Left kidney (tissue), 2 donors: Measurements from ENCODE around the gene FATE1. TPM values are rescaled to one million over a fixed set of nuclear protein-coding genes. Genes with fewer than 3 reads are reported as not detected.

ENCODE experiments used
- DNase-seq: peaks from one replicate; pipeline ENCODE4 v3.0.0-alpha.2; 2013
- polyA plus RNA-seq: library from polyadenylated mRNA; unstranded; fragments of 120-200 nt; gene quantifications from one replicate; pipeline ENCODE4 v1.2.1, GENCODE V29; 2013; ENCODE audit not compliant: insufficient read length

Gene FATE1
- polyA plus RNA-seq, 1 donor = not detected

DNA sequence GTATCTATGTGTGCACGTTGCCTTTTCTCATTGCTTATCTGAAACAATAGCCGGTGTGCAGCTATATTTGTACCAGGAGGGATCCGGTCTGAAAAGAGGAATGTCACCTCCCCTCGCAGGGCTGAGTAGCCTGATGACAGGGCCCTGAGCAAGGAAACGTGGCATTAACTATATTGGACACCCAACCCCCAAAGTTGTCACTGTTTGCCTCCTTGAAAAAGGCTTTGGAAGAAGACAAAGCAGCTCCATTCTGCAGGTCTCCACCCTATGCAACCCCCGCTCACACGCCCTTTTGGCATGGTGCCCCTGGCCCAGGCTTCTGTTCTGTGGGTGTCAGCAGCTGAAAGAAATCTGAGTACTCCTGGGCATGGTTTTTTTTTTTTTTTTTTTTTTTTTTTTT lies 12.3 kb upstream of the FATE1 start:
- no peak for DNase-seq

DNA sequence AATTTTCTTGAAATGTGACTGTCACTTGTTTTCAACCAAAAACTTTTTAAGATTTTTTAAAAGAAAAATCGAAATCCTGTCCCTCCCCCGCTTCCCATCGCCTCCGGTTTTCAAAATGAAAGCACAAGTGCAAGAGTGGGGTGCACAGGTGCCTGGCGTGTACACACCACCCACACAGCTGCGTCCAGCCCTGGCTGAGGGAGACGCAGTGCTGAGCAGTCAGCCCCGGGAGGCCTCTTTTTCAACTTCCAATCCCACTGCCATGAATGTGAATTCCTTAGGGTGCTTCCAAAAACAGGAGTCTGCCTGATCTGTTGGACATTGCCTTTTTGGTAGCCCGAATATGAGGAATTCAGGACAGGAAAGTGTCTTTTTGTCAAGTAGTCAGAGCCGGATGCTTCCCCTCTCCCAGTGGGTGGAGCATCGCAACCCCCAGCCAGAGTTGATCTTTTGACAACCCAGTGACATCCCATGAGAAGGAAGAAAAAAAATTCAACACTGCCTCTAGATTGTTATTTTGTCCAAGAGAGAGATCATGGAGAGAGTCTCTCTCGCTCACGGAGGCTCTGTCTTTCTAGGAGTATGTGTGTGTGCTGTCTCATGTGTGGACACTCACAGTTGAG lies 11.7 kb upstream of the FATE1 start:
- no peak for DNase-seq

GRCh38 chrX:151708821-151709220 lies 7.0 kb upstream of the FATE1 start:
- no peak for DNase-seq

- no peak for DNase-seq
These were observed 5.4 kb upstream of the FATE1 start for GRCh38 chrX:151710457-151710856.

- no peak for DNase-seq
These were observed 4.7 kb upstream of the FATE1 start for GRCh38 chrX:151711154-151711553.

GRCh38 chrX:151711787-151712186 lies 4.0 kb upstream of the FATE1 start:
- DNase-seq = no peak

DNA sequence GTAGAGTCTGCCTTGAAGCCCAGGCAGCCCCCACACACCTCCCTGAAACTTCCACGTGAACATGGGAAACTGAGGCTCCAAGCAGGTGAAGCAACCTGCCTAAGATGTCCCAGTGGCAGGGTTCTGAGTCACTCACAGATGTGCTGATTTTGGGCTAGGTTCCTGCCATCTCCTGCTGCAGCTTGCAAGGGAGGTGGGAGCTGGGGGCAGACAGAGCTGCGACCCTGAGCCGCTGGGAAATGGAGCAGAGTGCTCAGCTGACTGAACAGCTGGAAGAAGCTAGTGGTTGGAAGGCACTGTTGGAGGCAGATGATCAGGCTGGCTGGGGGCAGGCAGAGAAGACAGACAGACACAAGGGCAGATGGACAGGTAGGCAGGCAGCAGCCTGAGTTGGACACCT lies 3.6 kb upstream of the FATE1 start:
- no peak for DNase-seq

- no peak for DNase-seq
These were observed 2.0 kb upstream of the FATE1 start for GRCh38 chrX:151713849-151714248.

DNA sequence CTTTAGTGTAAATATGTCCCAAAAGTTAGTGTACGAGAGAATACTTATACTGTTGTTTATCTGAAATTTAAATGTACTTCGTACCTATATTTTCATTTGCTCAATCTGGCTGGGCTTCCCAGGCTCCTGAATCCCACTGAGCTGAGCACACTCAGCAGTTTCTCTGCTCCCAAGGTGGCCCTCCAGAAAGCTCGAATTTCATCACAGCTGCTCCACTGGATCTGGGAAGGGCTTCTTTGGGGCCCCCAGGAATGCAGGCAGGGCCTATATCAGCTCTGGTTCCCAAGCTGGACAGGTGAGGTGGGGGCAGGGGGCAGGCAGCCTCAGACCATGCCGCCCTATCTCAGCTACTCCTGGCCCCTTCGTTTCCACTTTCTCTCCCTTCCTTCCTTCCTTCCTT lies 1.5 kb upstream of the FATE1 start:
- no peak for DNase-seq

GRCh38 chrX:151722241-151722846 lies 6.5 kb downstream of the FATE1 start:
- DNase-seq = peak; percentile 19

DNA sequence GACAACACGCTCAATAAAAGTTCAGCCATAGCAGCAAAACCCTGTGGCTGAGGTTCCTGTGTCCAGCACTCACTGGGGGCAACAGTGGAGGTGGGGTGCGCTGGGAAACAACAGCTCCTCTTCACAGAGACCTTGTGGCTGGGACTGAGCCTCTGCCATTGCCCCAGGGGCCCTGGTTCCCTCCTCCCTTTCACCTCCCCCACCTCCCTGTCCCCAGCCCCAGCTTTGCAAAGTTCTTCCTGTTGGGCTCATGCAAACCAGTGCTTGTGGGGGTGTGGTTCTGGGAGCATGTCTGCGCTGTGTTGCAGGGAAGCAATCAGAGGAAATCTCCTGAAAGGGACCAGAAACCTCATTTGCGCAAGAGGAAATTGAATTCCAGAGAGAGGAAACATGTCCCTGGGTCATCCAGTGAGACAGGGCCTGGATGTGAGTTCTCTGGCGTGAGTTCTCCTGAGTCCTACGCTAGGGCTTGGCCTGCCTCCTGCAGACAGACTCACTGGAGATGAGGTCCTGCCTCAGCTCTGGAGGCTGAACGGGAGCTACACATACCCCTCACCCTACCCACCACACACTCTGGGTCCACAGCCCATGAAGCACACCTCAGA lies 7.4 kb downstream of the FATE1 start:
- DNase-seq = no peak

DNA sequence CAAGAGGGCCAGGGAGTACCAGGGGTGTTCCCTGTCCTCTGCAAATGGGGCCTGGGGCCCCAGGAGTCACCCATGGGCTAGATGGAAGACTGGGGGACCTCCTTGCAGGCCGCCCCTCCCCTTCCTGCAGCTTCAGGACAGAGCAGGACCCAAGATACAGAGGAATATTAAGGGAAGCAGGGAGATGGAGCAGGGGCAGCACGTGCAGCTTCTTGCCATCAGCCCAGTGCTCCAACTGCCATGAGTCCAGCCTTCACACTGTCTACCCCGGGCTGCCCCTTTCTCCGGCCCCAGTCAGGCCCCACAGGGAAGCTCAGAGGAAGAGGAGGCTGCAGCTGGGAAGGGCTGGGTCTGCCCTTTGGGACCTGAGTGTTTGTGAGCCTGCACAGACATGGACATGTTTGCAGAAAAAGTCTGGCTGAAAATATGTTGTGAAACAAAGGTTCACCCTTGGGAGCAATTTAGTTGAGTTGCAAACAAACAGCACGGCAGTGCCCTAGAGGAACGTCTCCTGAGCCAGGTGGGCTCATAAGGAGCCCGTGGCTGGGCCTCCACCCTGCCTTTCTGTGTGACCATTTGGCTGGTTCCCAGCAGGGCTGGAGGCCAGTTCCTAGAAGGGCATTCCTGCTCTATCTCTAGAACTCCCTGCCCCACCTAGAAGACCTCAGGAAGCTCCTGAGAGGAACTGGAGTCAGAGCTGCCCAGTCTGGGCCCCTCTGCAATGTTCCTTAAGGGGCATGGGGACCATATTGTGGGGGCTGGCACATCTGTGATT lies 8.9 kb downstream of the FATE1 start:
- no peak for DNase-seq

- DNase-seq = no peak
These were observed 9.4 kb downstream of the FATE1 start for GRCh38 chrX:151725338-151725614.

GRCh38 chrX:151726751-151727150 lies 10.9 kb downstream of the FATE1 start:
- no peak for DNase-seq

DNA sequence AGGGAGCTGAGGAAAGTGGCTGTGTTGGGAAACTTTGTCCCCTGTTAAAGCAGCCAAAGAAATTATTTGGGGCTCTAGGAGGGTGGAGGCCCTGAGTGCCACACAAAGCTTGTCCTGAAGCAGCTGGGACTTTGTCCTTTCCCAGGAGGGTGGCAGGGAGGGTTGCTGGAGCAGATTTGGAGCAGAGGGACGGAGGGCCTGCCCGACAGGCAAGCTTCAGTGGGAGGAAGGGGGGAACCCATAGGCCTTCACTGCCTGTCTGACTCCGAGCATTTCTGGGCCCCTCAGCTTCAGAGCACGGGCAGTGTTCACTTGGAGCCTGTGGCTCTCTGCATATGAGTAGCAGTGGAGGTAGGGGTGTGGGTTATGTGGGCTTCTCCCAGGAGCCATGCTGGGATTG lies 11.5 kb downstream of the FATE1 start:
- DNase-seq = no peak

DNA sequence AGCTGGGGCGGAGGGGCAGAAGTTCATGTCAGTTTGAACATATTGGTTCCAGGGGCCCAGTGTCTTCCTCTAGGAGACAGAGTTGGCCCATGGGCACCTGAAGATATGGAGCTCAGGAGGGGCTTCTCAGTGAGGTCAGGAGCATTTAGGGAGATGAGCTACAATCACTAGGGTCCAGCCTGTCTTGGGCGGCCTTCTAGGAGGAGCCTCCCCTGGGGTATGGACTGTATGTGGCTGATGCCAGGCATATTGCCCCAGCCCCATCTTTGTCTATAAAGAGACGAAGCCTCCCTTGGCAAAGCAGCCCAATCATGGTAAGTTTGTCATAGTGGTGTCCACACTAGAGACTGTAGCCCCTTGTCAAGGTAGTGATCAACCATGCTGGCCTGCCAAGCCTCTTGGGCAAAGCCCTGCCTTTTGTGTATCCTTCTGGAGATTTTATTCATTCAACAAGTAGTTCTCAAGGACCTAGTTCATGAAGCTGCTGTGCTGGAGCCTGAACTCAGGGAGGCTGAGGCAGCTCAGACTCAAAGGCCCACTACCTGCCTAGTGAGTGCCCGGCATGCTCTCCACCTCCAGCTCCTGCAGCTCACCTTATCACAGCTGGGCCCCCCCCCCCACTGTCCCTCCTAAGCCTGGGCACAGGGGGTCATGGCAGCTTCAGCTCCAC lies 13.4 kb downstream of the FATE1 start:
- no peak for DNase-seq

GRCh38 chrX:151734446-151734845 lies 18.6 kb downstream of the FATE1 start, which contains the start of gene CNGA2:
Gene CNGA2, plus strand, starts transcription at chrX:151734746. Its CDS starts 3,738 bp downstream, at chrX:151738484.
- DNase-seq = no peak

DNA sequence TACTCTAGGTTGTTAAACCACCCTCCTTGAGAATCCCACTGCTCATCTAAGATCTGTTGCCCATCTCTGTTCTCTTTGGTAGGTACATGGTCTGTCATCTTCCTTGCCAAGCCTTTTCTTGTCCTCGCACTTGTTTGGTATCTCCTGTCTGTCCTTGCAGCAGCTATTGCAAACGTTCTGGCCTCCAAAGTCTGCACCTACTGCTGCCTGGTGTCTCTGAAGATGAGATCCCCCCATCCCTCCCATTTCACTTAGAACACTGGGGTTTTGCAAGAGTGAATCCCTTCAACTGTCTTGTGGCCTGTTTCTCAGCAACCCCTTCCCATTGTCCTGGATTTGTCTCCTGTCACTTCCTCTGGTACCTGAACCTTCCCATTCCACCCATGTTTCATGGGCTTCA lies 19.4 kb downstream of the FATE1 start:
- DNase-seq = no peak

- no peak for DNase-seq
These were observed 20.9 kb downstream of the FATE1 start for GRCh38 chrX:151736685-151737084.

DNA sequence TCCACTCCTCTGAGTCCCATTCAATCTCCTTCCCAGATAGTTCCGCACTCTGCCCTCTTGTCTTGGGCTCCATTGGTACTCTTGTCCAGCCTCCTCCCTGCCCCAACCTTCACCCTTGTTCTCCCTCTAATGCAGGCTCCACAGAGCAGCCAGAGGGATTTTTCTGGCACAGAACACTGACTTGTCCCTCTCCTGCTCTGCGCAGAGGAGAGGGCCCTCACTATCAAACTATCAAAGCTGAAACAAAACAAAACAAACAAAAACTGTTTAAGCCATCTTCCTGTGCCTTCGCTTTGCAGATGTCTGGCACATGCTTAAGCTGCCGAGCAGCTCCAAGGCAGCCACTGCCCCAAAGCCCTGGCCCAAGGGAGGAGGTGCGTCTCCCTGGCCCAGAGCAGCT lies 21.7 kb downstream of the FATE1 start:
- DNase-seq = no peak

DNA sequence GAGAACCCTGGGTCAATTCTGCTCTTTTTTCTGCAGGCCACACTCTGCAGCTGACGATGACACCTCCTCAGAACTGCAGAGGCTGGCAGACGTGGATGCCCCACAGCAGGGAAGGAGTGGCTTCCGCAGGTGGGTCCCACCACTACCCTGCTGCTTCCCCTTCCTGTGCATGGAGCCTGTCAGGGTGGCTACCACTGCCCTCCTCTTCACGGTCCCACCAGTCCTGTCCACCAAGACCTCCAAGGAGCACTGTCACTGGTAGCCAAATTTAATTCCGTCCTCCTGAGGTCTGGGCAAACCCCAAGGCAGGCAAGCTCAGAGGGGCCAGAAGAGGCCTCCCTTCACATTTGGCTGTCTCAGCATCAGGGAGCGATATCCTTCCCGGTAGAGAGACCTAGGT lies 22.9 kb downstream of the FATE1 start:
- DNase-seq = no peak

- DNase-seq = no peak
These were observed 25.8 kb downstream of the FATE1 start for GRCh38 chrX:151741606-151742005.

DNA sequence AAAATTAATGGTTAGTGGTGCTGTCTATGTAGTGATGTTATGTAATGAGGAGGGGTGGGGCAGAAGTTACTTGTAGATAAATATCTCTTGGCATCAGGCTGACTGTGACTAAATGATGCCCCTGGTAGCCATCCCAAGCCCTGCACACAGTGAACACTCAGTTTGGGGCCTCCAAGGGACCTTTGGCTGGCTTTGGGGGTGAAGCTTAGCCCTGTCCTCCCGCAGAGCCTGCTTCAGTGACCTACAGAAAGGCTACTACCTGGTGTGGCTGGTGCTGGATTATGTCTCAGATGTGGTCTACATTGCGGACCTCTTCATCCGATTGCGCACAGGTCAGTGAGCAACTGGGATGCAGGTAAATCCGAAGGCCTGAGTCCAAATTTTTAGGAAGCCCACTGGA lies 26.5 kb downstream of the FATE1 start:
- DNase-seq = no peak
